Measurements from ENCODE around the gene ROBO1.

DNA sequence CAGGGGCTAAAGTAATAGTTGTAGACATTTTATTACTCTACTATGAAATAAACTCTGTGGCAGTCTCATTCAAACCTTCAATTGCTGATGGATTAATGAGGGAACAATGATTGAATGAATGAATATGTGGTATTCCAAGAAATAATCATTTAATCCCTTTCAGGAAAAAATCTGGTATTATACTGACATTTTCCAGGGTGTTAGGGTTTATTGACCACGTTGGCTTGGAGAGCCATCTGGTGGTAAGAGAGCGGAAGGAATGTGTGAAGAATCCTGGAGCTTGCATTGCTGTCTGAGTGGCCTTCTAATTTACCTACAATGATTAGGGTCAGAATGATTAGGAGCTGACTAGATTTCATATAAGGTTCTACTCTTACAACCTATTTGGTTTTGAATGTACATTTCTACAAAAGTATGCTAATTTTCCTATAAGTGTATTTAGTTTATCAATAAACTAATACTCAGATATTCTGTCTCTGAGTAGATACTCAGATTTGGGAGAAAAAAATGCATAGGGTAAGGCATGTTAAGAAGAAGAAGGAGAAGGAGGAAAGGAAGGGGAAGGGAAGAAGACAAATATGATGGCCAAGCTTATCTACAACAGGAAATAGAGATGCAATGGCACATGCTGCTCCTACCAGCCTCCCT, 249.9 kb downstream of the ROBO1 start:
- TF ChIP-seq EZH2 (IDR thresholded peaks at IDR 0.05; ENCODE audit: borderline replicate concordance, low read depth, low read length, severe bottlenecking) = no peak
- TF ChIP-seq, protein P1, sequence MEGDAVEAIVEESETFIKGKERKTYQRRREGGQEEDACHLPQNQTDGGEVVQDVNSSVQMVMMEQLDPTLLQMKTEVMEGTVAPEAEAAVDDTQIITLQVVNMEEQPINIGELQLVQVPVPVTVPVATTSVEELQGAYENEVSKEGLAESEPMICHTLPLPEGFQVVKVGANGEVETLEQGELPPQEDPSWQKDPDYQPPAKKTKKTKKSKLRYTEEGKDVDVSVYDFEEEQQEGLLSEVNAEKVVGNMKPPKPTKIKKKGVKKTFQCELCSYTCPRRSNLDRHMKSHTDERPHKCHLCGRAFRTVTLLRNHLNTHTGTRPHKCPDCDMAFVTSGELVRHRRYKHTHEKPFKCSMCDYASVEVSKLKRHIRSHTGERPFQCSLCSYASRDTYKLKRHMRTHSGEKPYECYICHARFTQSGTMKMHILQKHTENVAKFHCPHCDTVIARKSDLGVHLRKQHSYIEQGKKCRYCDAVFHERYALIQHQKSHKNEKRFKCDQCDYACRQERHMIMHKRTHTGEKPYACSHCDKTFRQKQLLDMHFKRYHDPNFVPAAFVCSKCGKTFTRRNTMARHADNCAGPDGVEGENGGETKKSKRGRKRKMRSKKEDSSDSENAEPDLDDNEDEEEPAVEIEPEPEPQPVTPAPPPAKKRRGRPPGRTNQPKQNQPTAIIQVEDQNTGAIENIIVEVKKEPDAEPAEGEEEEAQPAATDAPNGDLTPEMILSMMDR (IDR thresholded peaks at IDR 0.05; ENCODE audit: extremely low read depth in 1 of 2, insufficient read depth in 1 of 2, low read depth in 1 of 2, low read length in 2 of 2) = peak; percentile 62 to 67
- no peak for TF ChIP-seq FOS (IDR thresholded peaks at IDR 0.05; ENCODE audit: borderline replicate concordance, insufficient read depth, low read length)
- TF ChIP-seq POLR2A (IDR thresholded peaks at IDR 0.05; ENCODE audit: low read depth, low read length) = no peak
- TF ChIP-seq MYC (IDR thresholded peaks at IDR 0.05; ENCODE audit: low read depth, low read length) = no peak
- TF ChIP-seq JUN (IDR thresholded peaks at IDR 0.05; ENCODE audit: borderline replicate concordance, insufficient read depth, insufficient read length, low read depth) = no peak
- no peak for TF ChIP-seq POLR2AphosphoS5 (IDR thresholded peaks at IDR 0.05; ENCODE audit: insufficient read depth, low read depth, low read length)
- TF ChIP-seq, protein P2, sequence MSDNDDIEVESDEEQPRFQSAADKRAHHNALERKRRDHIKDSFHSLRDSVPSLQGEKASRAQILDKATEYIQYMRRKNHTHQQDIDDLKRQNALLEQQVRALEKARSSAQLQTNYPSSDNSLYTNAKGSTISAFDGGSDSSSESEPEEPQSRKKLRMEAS (IDR thresholded peaks at IDR 0.05; ENCODE audit: insufficient read depth, insufficient read length) = no peak

Measured in endothelial cell of umbilical vein (primary cell).